Uterus (tissue), 2 donors: ENCODE data around the gene CEP55.

Source experiments
- POLR2A ChIP-seq, 2 donors: fragments of 450-650 bp; IDR thresholded peaks; one replicate each; pipeline ENCODE4 v1.6.1; 2016; ENCODE audit warnings: antibody characterized with exemption in 2 of 2, mild to moderate bottlenecking in 1 of 2, moderate library complexity in 1 of 2
- TF ChIP-seq, protein P1 (sequence below), 4 experiments: fragments of 200-600 bp in 2 of 4; fragments of 450-650 bp in 2 of 4; sonication (generic) in 2 of 4; IDR thresholded peaks; one replicate each; pipeline ENCODE4 v1.5.1; 2016 to 2019; ENCODE audit warnings: antibody characterized with exemption in 4 of 4, mild to moderate bottlenecking in 2 of 4, moderate library complexity in 1 of 4

GRCh38 chr10:93552780-93553179 lies 56.4 kb downstream of the CEP55 start:
- TF ChIP-seq, protein P1, sequence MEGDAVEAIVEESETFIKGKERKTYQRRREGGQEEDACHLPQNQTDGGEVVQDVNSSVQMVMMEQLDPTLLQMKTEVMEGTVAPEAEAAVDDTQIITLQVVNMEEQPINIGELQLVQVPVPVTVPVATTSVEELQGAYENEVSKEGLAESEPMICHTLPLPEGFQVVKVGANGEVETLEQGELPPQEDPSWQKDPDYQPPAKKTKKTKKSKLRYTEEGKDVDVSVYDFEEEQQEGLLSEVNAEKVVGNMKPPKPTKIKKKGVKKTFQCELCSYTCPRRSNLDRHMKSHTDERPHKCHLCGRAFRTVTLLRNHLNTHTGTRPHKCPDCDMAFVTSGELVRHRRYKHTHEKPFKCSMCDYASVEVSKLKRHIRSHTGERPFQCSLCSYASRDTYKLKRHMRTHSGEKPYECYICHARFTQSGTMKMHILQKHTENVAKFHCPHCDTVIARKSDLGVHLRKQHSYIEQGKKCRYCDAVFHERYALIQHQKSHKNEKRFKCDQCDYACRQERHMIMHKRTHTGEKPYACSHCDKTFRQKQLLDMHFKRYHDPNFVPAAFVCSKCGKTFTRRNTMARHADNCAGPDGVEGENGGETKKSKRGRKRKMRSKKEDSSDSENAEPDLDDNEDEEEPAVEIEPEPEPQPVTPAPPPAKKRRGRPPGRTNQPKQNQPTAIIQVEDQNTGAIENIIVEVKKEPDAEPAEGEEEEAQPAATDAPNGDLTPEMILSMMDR (IDR thresholded peaks at IDR 0.05), result no peak
- no peak for TF ChIP-seq POLR2A (IDR thresholded peaks at IDR 0.05)
